GM13976 (cell line): ENCODE measurements around the gene EXOC3L1.
A peak's percentile ranks its signal among the peaks of the same experiment; 100 is the strongest.

Source experiments
- DNase-seq: peaks from one replicate; pipeline ENCODE4 v3.0.0; 2012; ENCODE audit warnings: low spot score
- CTCF ChIP-seq: IDR thresholded peaks from 2 replicates; pipeline ENCODE4 v1.5.1; 2012; ENCODE audit warnings: borderline replicate concordance, mild to moderate bottlenecking; ENCODE audit not compliant: insufficient read depth; ENCODE audit errors: extremely low read depth, missing control alignments, control extremely low read depth
- in situ Hi-C: fragments of 300-500 bp; cut with MboI; formaldehyde crosslinking; loops from one replicate; pipeline ENCODE4 v1.12.0; 2022; ENCODE audit warnings: low sequenced_read_pairs, mixed read lengths, inconsistent platforms; ENCODE audit not compliant: unreplicated experiment

The EXOC3L1 gene

GRCh38 chr16:67208154-67208896 is 18.4 kb upstream of the EXOC3L1 start:
- no peak for TF ChIP-seq CTCF
- peak; percentile 32 for DNase-seq
- in situ Hi-C loops: no loop called here

- DNase-seq: peak; percentile 41
- in situ Hi-C loops: no loop called here
- TF ChIP-seq CTCF: no peak
Measured at GRCh38 chr16:67207249-67208091, 17.5 kb upstream of the EXOC3L1 start.

- DNase-seq: no peak
- TF ChIP-seq CTCF: no peak
- in situ Hi-C loops: no loop called here
Measured at GRCh38 chr16:67206838-67207248, 16.9 kb upstream of the EXOC3L1 start.

GRCh38 chr16:67206129-67206837 is 16.3 kb upstream of the EXOC3L1 start:
- TF ChIP-seq CTCF: no peak
- DNase-seq: peak; percentile 25
- in situ Hi-C loops: no loop called here

- in situ Hi-C loops: no loop called here
- DNase-seq: peak; percentile 22
- no peak for TF ChIP-seq CTCF
Measured at GRCh38 chr16:67204076-67204475, 14.1 kb upstream of the EXOC3L1 start.

GRCh38 chr16:67202956-67203493 is 13.1 kb upstream of the EXOC3L1 start:
- TF ChIP-seq CTCF: no peak
- in situ Hi-C loops: no loop called here
- DNase-seq: peak; percentile 35
